PFSK-1 (cell line): ENCODE data around the gene CARMIL1.

Experiments used
- POLR2AphosphoS5 ChIP-seq: IDR thresholded peaks from 2 replicates; pipeline ENCODE4 v1.6.1; 2012; ENCODE audit warnings: low read depth, mild to moderate bottlenecking, control low read depth, low read length, moderate library complexity
- TAF1 ChIP-seq: IDR thresholded peaks from 2 replicates; pipeline ENCODE4 v1.6.1; 2012; ENCODE audit warnings: low read length, control low read depth, borderline replicate concordance; ENCODE audit not compliant: insufficient read depth

DNA sequence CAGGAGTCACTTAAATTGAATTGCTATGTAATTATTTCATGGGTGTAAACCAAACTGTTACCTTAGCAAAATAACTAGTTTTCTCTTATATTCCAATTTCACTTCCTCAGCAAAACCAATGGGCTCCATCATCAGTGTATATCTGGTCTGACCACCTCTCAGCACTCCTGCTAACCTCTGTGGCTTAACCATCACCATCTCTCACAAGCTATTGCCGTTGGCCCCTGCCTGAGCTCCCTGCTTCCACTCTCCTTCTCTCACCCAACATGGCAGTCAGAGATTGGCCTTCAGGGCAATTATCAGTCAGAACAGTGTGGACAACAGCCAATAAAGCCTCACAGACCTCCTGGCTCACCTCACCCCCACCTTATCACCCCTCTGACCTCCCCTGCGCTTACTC lies 124.0 kb downstream of the CARMIL1 start:
- TF ChIP-seq TAF1 (no peak), POLR2AphosphoS5 (no peak)
